GM19240 (cell line): ENCODE results near the gene LLGL2.
"Not testable (repeated sequence)": the region's sequence is repeated elsewhere in the genome, so short reads cannot be mapped to it uniquely, and the experiment has no call there.

Experiments
- DNase-seq: peaks from one replicate; pipeline ENCODE4 v3.0.0; 2011; ENCODE audit warnings: low spot score; ENCODE audit not compliant: insufficient read length

LLGL2 gene

GRCh38 chr17:75506134-75506533 is 19.4 kb upstream of the LLGL2 start:
- no peak for DNase-seq

- no peak for DNase-seq
These were observed 18.6 kb upstream of the LLGL2 start for GRCh38 chr17:75506888-75507287.

- DNase-seq, result no peak
These were observed 17.5 kb upstream of the LLGL2 start for GRCh38 chr17:75507733-75508719.

- DNase-seq, result no peak
These were observed 16.6 kb upstream of the LLGL2 start for GRCh38 chr17:75508931-75509361.

GRCh38 chr17:75509528-75510258 is 15.8 kb upstream of the LLGL2 start:
- DNase-seq, result no peak

GRCh38 chr17:75511270-75511609 is 14.3 kb upstream of the LLGL2 start:
- no peak for DNase-seq

GRCh38 chr17:75511610-75512575 is 13.6 kb upstream of the LLGL2 start:
- DNase-seq, result no peak

- no peak for DNase-seq
These were observed 12.4 kb upstream of the LLGL2 start for GRCh38 chr17:75512926-75513640.

- no peak for DNase-seq
These were observed 11.9 kb upstream of the LLGL2 start for GRCh38 chr17:75513641-75514000.

GRCh38 chr17:75514299-75514918 is 11.1 kb upstream of the LLGL2 start:
- DNase-seq, result no peak

GRCh38 chr17:75514919-75515495 is 10.5 kb upstream of the LLGL2 start:
- DNase-seq, result no peak

GRCh38 chr17:75515496-75516254 is 9.8 kb upstream of the LLGL2 start, which contains the start of gene CASKIN2:
Gene CASKIN2 (minus strand): TSS chr17:75515537. CDS start chr17:75513804, 1,733 bp downstream.
- DNase-seq, result peak; percentile 94

- peak; percentile 99 for DNase-seq
These were observed 9.3 kb upstream of the LLGL2 start, which contains the start of gene TSEN54 for GRCh38 chr17:75516255-75516618. Gene TSEN54 (plus strand): TSS chr17:75516528. CDS start chr17:75516561, 33 bp downstream.

GRCh38 chr17:75516619-75517296 is 8.7 kb upstream of the LLGL2 start:
- DNase-seq, result no peak

- DNase-seq, result no peak
These were observed 8.1 kb upstream of the LLGL2 start for GRCh38 chr17:75517297-75517865.

GRCh38 chr17:75518201-75518600 is 7.3 kb upstream of the LLGL2 start:
- no peak for DNase-seq

- no peak for DNase-seq
These were observed 6.4 kb upstream of the LLGL2 start for GRCh38 chr17:75518983-75519537.

GRCh38 chr17:75520413-75520812 is 5.1 kb upstream of the LLGL2 start:
- DNase-seq, result not testable (repeated sequence)
